B cell (primary cell): Measurements from ENCODE around the gene TCIRG1.

Experiments
- CTCF ChIP-seq: fragments of 200-600 bp; IDR thresholded peaks from one replicate; pipeline ENCODE4 v1.8.0; 2022; ENCODE audit warnings: antibody characterized with exemption, mild to moderate bottlenecking
- EZH2 ChIP-seq: IDR thresholded peaks from 2 replicates; pipeline ENCODE4 v1.6.1; 2012; ENCODE audit warnings: borderline replicate concordance, low read depth, mild to moderate bottlenecking, moderate library complexity, low read length; ENCODE audit not compliant: insufficient read depth, poor library complexity, severe bottlenecking

- TF ChIP-seq CTCF: no peak
- TF ChIP-seq EZH2: no peak
These were observed 39.1 kb downstream of the TCIRG1 start for GRCh38 chr11:68077617-68078582.
